Measurements from ENCODE around the gene CCDC192. TPM values are rescaled to one million over a fixed set of nuclear protein-coding genes. Genes with fewer than 3 reads are reported as not detected.

Gene CCDC192
- total RNA-seq, 1 donor from 2014 or later, result not detected

DNA sequence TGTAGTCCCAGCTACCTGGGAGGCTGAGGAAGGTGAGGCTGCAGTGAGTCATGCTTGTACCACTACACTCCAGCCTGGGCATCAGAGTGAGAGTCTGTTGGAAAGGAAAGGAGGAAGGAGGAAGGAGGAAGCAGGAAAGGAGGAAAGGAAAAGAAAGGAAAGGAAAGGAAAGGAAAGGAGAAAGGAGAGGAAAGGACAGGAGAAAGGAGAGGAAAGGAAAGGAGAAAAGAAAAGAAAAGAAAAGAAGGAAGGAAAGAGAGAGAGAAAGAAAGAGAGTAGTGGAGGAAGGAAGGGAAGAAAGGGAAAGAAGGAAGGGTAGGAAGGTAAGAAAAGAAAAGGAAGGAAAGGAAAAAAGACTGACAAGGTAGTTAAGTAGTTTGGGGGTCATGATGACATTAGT is 217.7 kb downstream of the CCDC192 start:
- no peak overlapping the region for H3K4me3 Mint-ChIP-seq (ENCODE audit: unreplicated experiment)
- no peak for DNase-seq (ENCODE audit: low spot score)
- no peaks in the 10 kb centered on the region for H3K36me3 Mint-ChIP-seq (ENCODE audit: low read depth)
- no peak overlapping the region for H3K27ac Mint-ChIP-seq (ENCODE audit: unreplicated experiment)
- no peaks in the 10 kb centered on the region for H3K27me3 Mint-ChIP-seq (ENCODE audit: low read depth)
- H3K4me1 Mint-ChIP-seq (ENCODE audit: low read depth), result peaks cover 7% of the 10 kb centered on the region
- TF ChIP-seq, protein P1, sequence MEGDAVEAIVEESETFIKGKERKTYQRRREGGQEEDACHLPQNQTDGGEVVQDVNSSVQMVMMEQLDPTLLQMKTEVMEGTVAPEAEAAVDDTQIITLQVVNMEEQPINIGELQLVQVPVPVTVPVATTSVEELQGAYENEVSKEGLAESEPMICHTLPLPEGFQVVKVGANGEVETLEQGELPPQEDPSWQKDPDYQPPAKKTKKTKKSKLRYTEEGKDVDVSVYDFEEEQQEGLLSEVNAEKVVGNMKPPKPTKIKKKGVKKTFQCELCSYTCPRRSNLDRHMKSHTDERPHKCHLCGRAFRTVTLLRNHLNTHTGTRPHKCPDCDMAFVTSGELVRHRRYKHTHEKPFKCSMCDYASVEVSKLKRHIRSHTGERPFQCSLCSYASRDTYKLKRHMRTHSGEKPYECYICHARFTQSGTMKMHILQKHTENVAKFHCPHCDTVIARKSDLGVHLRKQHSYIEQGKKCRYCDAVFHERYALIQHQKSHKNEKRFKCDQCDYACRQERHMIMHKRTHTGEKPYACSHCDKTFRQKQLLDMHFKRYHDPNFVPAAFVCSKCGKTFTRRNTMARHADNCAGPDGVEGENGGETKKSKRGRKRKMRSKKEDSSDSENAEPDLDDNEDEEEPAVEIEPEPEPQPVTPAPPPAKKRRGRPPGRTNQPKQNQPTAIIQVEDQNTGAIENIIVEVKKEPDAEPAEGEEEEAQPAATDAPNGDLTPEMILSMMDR (IDR thresholded peaks at IDR 0.05), result no peak
- H3K9me3 Mint-ChIP-seq (ENCODE audit: low read depth), result no peaks in the 10 kb centered on the region

DNA sequence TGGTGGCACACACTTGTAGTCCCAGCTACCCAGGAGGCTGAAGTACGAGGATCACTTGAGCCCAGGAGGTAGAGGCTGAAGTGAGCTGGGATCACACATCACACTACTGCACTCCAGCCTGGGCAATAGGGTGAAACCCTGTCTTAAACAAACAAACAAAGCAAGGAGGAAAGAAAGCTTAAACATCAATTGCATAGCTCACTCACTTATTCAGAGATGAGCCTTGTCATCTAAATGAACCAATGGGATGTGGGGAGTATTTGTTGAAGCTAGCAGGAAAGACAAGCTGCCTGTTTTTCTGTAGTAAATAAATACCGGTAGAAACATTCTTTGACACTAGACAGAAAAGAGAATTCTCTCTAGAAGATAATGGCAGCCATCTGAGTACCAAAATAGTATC is 219.4 kb downstream of the CCDC192 start:
- no peak overlapping the region for H3K27ac Mint-ChIP-seq (ENCODE audit: unreplicated experiment)
- no peaks in the 10 kb centered on the region for H3K36me3 Mint-ChIP-seq (ENCODE audit: low read depth)
- H3K27me3 Mint-ChIP-seq (ENCODE audit: low read depth), result no peaks in the 10 kb centered on the region
- H3K4me3 Mint-ChIP-seq (ENCODE audit: unreplicated experiment), result no peak overlapping the region
- peaks cover 7% of the 10 kb centered on the region for H3K4me1 Mint-ChIP-seq (ENCODE audit: low read depth)
- no peak for DNase-seq (ENCODE audit: low spot score)
- no peaks in the 10 kb centered on the region for H3K9me3 Mint-ChIP-seq (ENCODE audit: low read depth)
- TF ChIP-seq, protein P1 (IDR thresholded peaks at IDR 0.05), result no peak

DNA sequence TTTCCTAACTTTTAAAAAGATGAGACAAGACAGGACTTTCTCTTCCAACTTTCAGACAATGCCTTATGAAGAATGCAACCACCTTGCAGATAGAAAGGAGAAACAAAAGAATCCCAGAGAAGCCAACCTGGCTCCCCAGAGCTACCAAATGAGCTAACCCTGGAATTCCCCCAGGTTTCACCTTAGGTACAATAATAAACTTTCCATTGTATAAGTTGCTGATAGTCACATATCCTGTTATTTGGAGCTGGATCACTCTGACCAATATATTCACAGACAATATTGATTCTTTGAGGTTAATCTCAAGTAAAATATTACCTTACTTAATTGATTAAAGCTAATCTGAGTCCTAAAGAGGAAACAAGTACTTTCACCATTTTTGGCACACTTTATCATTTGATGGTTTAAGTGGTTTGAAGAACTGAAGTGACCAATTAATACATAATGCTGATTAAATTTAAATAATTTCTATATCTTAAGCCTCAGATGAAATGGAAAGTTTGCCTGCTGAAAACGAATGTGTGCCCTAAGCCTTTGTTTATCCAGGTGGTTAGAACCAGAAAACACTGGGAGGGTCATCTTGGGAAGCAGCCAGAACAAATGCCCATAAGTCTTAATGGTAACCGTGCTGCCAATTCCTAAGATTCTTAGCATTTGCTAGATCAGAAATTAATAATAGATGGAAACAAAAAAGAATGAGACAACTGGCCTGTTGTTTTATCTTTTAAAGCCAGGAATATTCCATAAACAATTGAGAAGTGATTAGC is 220.8 kb downstream of the CCDC192 start:
- no peak for DNase-seq (ENCODE audit: low spot score)
- TF ChIP-seq, protein P1 (IDR thresholded peaks at IDR 0.05), result no peak
- Mint-ChIP-seq H3K27ac (ENCODE audit: unreplicated experiment) (no peak overlapping the region), H3K27me3 (ENCODE audit: low read depth) (no peaks in the 10 kb centered on the region), H3K9me3 (ENCODE audit: low read depth) (peaks cover 4% of the 10 kb centered on the region), H3K4me1 (ENCODE audit: low read depth) (peaks cover 7% of the 10 kb centered on the region), H3K36me3 (ENCODE audit: low read depth) (no peaks in the 10 kb centered on the region), H3K4me3 (ENCODE audit: unreplicated experiment) (no peak overlapping the region)

DNA sequence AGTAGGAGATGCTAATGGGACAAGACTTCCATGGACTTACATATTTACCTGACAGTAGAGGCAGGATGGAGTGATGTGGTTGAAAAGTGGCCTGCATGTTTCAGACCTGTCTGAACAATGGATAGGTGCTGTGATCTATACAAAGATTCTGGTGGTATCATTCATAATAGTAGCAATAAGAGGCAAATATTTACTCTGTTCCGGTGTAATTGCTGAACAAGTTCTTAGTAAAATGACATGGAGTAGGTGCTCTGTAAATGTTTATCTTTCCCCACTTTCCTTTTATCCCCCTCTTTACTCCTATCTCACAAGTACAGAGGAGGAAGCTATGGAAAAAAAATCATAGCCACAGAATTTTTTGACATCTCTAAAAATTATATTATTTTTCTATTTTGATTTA is 221.4 kb downstream of the CCDC192 start:
- Mint-ChIP-seq H3K4me1 (ENCODE audit: low read depth) (peaks cover 7% of the 10 kb centered on the region), H3K27ac (ENCODE audit: unreplicated experiment) (no peak overlapping the region), H3K4me3 (ENCODE audit: unreplicated experiment) (no peak overlapping the region), H3K9me3 (ENCODE audit: low read depth) (peaks cover 4% of the 10 kb centered on the region), H3K36me3 (ENCODE audit: low read depth) (no peaks in the 10 kb centered on the region), H3K27me3 (ENCODE audit: low read depth) (no peaks in the 10 kb centered on the region)
- no peak for DNase-seq (ENCODE audit: low spot score)
- TF ChIP-seq, protein P1 (IDR thresholded peaks at IDR 0.05), result no peak

DNA sequence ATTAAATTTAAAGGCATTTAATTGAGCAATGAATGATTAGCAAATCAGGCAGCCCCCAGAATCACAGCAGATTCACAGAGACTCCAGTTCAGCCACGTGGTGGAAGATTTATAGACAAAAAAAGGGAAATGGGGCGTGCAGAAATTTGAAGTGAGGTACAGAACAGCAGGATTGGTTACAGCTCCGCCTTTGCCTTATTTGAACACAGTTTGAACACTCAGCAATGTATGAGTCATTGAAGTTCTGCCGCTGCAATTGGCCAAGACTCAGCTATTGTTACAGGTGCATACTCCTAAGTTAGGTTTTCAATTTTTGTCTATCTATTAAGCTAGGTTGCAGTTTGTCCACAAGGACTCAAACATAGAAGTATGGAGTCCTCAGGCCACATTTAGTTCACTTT is 222.7 kb downstream of the CCDC192 start:
- H3K4me1 Mint-ChIP-seq (ENCODE audit: low read depth), result peaks cover 12% of the 10 kb centered on the region
- no peak for DNase-seq (ENCODE audit: low spot score)
- TF ChIP-seq, protein P1 (IDR thresholded peaks at IDR 0.05), result no peak
- H3K4me3 Mint-ChIP-seq (ENCODE audit: unreplicated experiment), result no peak overlapping the region
- peaks cover 4% of the 10 kb centered on the region for H3K9me3 Mint-ChIP-seq (ENCODE audit: low read depth)
- no peaks in the 10 kb centered on the region for H3K27me3 Mint-ChIP-seq (ENCODE audit: low read depth)
- H3K27ac Mint-ChIP-seq (ENCODE audit: unreplicated experiment), result no peak overlapping the region
- no peaks in the 10 kb centered on the region for H3K36me3 Mint-ChIP-seq (ENCODE audit: low read depth)

All from chondrocyte (in vitro differentiated cells).